Measurements from ENCODE around the gene ATP6AP2. TPM values are rescaled to one million over a fixed set of nuclear protein-coding genes. Genes with fewer than 3 reads are reported as not detected.

Gene ATP6AP2
- total and polyA plus RNA-seq, 7 donors, result 16.8 to 121 (median 86.4) TPM

DNA sequence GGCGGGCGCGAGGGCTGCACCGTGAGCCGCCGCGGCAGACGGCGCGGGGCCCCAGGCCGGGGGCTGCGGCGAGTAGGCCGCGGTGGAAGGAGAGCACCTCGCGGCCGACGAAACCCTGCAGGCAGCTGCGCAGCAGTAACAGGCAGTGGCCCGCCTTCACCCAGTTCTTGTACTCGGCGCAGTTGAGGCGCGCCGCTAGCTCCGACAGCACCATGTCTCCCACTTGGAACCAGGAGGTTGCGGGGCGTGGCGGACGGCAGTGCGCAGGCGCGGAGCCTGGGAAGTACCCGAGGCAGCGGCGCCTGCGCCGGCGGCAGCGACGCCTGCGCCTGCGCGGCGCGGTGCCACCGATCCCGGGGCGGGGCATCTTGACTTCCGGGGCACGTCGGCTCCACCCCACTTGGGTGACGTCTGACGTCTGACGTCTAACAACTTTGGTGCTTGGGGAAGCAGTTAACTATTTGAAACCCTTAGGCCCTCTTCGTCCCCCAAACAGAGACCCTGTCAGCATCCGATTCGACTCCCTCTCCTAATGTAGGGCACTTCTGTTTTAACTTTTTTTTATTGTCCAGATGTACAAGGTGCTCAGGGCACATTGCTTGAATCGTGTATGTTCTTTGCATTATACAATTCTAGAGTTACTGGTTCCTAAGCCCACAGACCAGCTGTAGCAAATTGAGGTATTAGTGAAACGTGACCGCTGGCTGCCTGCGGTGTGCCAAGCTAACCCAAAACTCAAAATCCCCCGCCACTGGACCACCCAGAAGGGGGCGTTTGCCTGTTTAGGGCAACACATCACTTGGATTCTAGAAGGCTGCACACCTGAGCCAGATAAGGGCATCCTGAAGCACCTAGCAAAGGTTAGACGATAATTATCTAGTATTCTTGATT, 66.8 kb downstream of the ATP6AP2 start, which contains the start of gene CXorf38:
CXorf38 (minus strand) TSS at position 255 of the 891 bp plus-strand sequence; CDS start at position 214, 41 bp downstream.
- WGBS, 2 donors, result 1 to 2% methylated on average over 66 of the region's 66 CpGs
- TF ChIP-seq POLR2A (IDR thresholded peaks at IDR 0.05), result peak in 1 of 2 donors; percentile 40
- TF ChIP-seq POLR2AphosphoS5 (IDR thresholded peaks at IDR 0.05), result peak; percentile 74 to 86 (median 84)
- peak in 1 of 4 donors; percentile 51 for TF ChIP-seq EP300 (IDR thresholded peaks at IDR 0.05)
- TF ChIP-seq, protein P1, sequence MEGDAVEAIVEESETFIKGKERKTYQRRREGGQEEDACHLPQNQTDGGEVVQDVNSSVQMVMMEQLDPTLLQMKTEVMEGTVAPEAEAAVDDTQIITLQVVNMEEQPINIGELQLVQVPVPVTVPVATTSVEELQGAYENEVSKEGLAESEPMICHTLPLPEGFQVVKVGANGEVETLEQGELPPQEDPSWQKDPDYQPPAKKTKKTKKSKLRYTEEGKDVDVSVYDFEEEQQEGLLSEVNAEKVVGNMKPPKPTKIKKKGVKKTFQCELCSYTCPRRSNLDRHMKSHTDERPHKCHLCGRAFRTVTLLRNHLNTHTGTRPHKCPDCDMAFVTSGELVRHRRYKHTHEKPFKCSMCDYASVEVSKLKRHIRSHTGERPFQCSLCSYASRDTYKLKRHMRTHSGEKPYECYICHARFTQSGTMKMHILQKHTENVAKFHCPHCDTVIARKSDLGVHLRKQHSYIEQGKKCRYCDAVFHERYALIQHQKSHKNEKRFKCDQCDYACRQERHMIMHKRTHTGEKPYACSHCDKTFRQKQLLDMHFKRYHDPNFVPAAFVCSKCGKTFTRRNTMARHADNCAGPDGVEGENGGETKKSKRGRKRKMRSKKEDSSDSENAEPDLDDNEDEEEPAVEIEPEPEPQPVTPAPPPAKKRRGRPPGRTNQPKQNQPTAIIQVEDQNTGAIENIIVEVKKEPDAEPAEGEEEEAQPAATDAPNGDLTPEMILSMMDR (IDR thresholded peaks at IDR 0.05), result no peak
- Histone ChIP-seq H3K4me3 (peak within 1 kb of the TSS; percentile 56 to 90 (median 78)), H3K27me3 (no peaks in the 10 kb centered on the region), H3K4me1 (peaks cover 0 to 46% (median 19%) of the 10 kb centered on the region in 4 donors), H3K36me3 (no peaks in the 10 kb centered on the region), H3K27ac (peak within 1 kb of the TSS; percentile 82 to 89 (median 85)), H3K9me3 (no peaks in the 10 kb centered on the region)
- peak; percentile 97 for DNase-seq
- intact Hi-C loops (cut with DNase I), result loop anchor here (1.0 to 10.0 kb wide), 5 partner anchors 90 to 797 kb away; partner anchors contain the start of genes DDX3X, MED14 and NYX

DNA sequence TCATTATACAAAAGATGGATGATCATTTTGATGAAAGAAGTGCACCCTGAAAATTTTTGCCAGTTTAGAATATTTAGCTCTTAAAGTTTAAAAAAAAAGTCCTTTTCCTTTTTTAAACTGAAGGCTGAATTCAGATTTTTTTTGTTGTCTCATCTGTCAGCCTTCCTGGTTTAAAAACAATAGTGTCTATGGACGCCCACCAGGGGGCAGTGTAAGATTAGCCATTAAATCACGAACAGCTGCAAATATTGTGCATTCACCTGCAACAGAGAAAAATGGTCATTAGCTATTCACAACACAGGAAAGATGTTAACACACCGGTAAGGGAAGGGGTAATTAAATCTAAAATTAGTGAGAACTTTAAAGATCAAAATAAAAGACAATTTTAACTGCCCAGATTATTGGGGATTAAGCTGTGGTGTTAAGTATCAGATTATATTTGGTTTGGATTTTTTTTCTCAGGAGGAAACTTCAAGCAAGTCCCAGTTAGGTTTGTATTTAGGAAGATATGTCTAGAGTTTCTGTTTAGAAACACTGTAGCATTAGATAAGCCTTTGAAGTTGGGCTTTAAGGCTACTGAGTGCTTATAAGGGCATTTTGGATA, 71.0 kb downstream of the ATP6AP2 start:
- Histone ChIP-seq H3K27ac (no peak overlapping the region), H3K9me3 (no peaks in the 10 kb centered on the region), H3K4me3 (no peak overlapping the region), H3K36me3 (peaks cover 0 to 12% (median 0%) of the 10 kb centered on the region in 4 donors), H3K4me1 (peaks cover 0 to 11% (median 0%) of the 10 kb centered on the region in 4 donors), H3K27me3 (no peaks in the 10 kb centered on the region)
- WGBS, 2 donors, result 1% methylated on average over 3 of the region's 3 CpGs
- DNase-seq, result peak; percentile 81
- intact Hi-C loops (cut with DNase I), result loop anchor here (2.0 to 5.0 kb wide), 3 partner anchors 143 to 531 kb away; no protein-coding TSS in a partner anchor
- no peak for TF ChIP-seq EP300 (IDR thresholded peaks at IDR 0.05)
- TF ChIP-seq, protein P1 (IDR thresholded peaks at IDR 0.05), result peak; percentile 43 to 69 (median 58)
- no peak for TF ChIP-seq POLR2A (IDR thresholded peaks at IDR 0.05)
- no peak for TF ChIP-seq POLR2AphosphoS5 (IDR thresholded peaks at IDR 0.05)

DNA sequence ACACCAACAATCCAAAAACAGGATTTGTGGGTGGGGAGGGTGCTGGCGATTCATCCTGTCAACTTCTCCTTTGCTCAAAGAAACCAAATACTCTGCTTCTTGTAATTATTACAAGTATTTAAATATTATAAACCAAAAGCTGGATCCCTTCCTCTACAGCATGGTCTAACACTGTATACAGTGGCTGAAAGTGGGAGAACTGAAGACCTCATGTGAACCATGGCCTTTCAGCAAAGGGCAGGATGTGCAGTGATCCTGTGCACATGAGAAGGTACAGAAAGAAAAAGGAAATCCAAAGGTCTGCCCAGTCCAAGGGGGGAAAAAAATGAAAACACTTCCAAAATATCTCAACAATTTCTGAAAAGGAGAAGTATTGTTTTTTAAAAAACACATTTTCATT, 71.9 kb downstream of the ATP6AP2 start:
- Histone ChIP-seq H3K9me3 (no peaks in the 10 kb centered on the region), H3K4me1 (peaks cover 0 to 5% (median 0%) of the 10 kb centered on the region in 4 donors), H3K4me3 (no peak overlapping the region), H3K27ac (no peak overlapping the region), H3K36me3 (peaks cover 0 to 12% (median 0%) of the 10 kb centered on the region in 4 donors), H3K27me3 (no peaks in the 10 kb centered on the region)
- no peak for DNase-seq
- TF ChIP-seq POLR2A (IDR thresholded peaks at IDR 0.05) (no peak), POLR2AphosphoS5 (IDR thresholded peaks at IDR 0.05) (no peak), EP300 (IDR thresholded peaks at IDR 0.05) (no peak)
- TF ChIP-seq, protein P1 (IDR thresholded peaks at IDR 0.05), result no peak
- WGBS, 2 donors, result 79 to 90% methylated on average over 1 of the region's 1 CpG
- intact Hi-C loops (cut with DNase I), result loop anchor here (5.0 kb wide), 1 partner anchor 530 kb away; no protein-coding TSS in a partner anchor

DNA sequence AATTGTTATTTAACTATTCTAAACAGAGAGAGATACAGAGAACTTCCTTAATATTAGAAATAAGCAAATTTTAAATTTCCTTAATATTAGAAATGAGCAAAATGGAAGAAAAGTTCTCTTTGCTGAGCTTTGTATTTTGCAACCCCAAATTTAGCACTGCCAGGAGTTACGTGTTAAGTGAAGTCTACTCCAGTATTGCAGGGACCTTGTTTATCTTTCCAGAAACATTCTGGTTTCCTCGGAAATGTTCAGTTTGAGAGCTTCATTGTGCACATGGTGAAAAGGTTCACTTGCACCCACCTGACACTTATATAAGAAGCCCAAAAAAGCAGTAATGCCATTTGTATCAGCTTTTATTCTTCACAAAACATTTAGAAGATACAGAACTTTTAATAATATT, 72.8 kb downstream of the ATP6AP2 start:
- H3K36me3 ChIP-seq, result peaks cover 0 to 19% (median 0%) of the 10 kb centered on the region in 4 donors
- peak overlapping the region in 1 of 4 donors; percentile 8 for H3K27ac ChIP-seq
- no peaks in the 10 kb centered on the region for H3K9me3 ChIP-seq
- H3K27me3 ChIP-seq, result no peaks in the 10 kb centered on the region
- WGBS, 2 donors, result 84% methylated on average over 2 of the region's 2 CpGs
- TF ChIP-seq POLR2AphosphoS5 (IDR thresholded peaks at IDR 0.05) (no peak), POLR2A (IDR thresholded peaks at IDR 0.05) (no peak), EP300 (IDR thresholded peaks at IDR 0.05) (no peak)
- TF ChIP-seq, protein P1 (IDR thresholded peaks at IDR 0.05), result no peak
- H3K4me3 ChIP-seq, result no peak overlapping the region
- DNase-seq, result no peak
- intact Hi-C loops (cut with DNase I), result loop anchor here (5.0 kb wide), 1 partner anchor 529 kb away; no protein-coding TSS in a partner anchor
- H3K4me1 ChIP-seq, result no peaks in the 10 kb centered on the region

Small RNA genes within 50 kb of the gene (small RNA-seq; reads per million reads assigned to genes)
- 0 reads per million in 3 donors for gene RNU7-164P

Other genes with a start within 250 kb of the ATP6AP2 start
- gene MPC1L, start 42.5 kb downstream of the ATP6AP2 start, total RNA-seq, result not detected
- gene MPC1L, start 42.5 kb downstream of the ATP6AP2 start, polyA plus RNA-seq, result not detected
- gene CXorf38, start 66.6 kb downstream of the ATP6AP2 start, total RNA-seq, result 10 to 100 TPM in 1 of 4 donors, 1 to 10 TPM in 3; 9.2 to 11.4 (median 9.8) TPM
- 10 to 100 TPM in 1 of 3 donors, 1 to 10 TPM in 2; 7.6 to 13.0 (median 9.6) TPM for gene CXorf38, start 66.6 kb downstream of the ATP6AP2 start, polyA plus RNA-seq
- gene MED14, start 154.6 kb downstream of the ATP6AP2 start, total RNA-seq, result 10 to 100 TPM; 23.9 to 51.6 (median 28.3) TPM
- 10 to 100 TPM in 2 of 3 donors, 1 to 10 TPM in 1; 8.4 to 18.3 (median 13.2) TPM for gene MED14, start 154.6 kb downstream of the ATP6AP2 start, polyA plus RNA-seq